Colonic mucosa (tissue), 4 donors: ENCODE measurements around the gene RPLP2. TPM values are rescaled to one million over a fixed set of nuclear protein-coding genes. Genes with fewer than 3 reads are reported as not detected.

Experiments used
- DNase-seq: peaks from one replicate; pipeline ENCODE4 v3.0.0-alpha.2; 2020
- H3K27ac ChIP-seq: fragments of 200-600 bp; one replicate; pipeline ENCODE4 v1.8.0; 2021
- H3K27me3 ChIP-seq: fragments of 200-600 bp; one replicate; pipeline ENCODE4 v1.8.0; 2021
- H3K36me3 ChIP-seq: fragments of 200-600 bp; one replicate; pipeline ENCODE4 v1.8.0; 2021
- H3K4me1 ChIP-seq: fragments of 200-600 bp; one replicate; pipeline ENCODE4 v1.8.0; 2021; ENCODE audit warnings: mild to moderate bottlenecking
- H3K4me3 ChIP-seq: fragments of 200-600 bp; one replicate; pipeline ENCODE4 v1.8.0; 2021
- H3K9ac ChIP-seq, 2 donors: one replicate each; pipeline ENCODE4 v1.7.0; 2013; ENCODE audit warnings: control low read depth in 2 of 2, low read depth in 2 of 2, low read length in 2 of 2
- H3K9me3 ChIP-seq: fragments of 200-600 bp; one replicate; pipeline ENCODE4 v1.8.0; 2021
- intact Hi-C: fragments of 100-400 bp; cut with DNase I; formaldehyde crosslinking; loops from one replicate; pipeline ENCODE4 v1.14.1; 2022
- total RNA-seq, 2 donors: library from RNA; stranded (reverse); fragmentation: NEBNext Ultra II Directional in 1 of 2; extraction: Animal tissue kit (Norgen Biotek cat#: 25700) in 1 of 2; gene quantifications; one replicate each; pipeline ENCODE4 v1.2.1, GENCODE V29; 2021
- TF ChIP-seq, protein P1 (sequence below): fragments of 200-600 bp; IDR thresholded peaks from one replicate; pipeline ENCODE4 v1.8.0; 2022; ENCODE audit warnings: antibody characterized with exemption, mild to moderate bottlenecking
- donor health status: healthy.
- donor health status: DM: no; HTN: no; CAD: no.
- donor health status: DM: no; HTN: no; CAD: no.

The RPLP2 gene
- total RNA-seq, 2 donors from 2014 or later, result 2,068 to 2,303 TPM

DNA sequence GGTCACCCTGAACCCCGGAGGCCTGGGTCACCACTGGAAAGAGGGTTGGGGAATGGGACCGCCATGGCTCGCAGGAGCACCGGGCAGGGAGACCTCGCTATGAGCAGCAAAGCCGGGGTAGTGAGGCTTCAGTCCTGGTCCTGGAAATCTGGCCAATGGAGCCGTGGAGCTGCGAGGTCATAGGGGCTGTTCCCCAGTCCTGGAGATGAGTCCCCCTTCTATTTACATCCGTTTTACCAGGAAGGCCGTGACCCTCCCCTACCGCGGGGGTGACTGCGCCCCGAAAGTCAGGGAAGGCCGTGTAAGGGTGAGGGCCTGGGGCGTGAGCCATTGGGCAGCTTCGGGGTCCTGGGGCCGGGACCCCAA is 5.2 kb upstream of the RPLP2 start:
- Histone ChIP-seq H3K4me1 (peaks cover 20% of the 10 kb centered on the region), H3K27ac (peak overlapping the region; percentile 83), H3K27me3 (no peaks in the 10 kb centered on the region), H3K9ac (peak overlapping the region; percentile 72 to 75), H3K36me3 (no peaks in the 10 kb centered on the region), H3K4me3 (peak overlapping the region; percentile 67), H3K9me3 (no peaks in the 10 kb centered on the region)
- intact Hi-C loops, result no loop called here
- no peak for DNase-seq
- TF ChIP-seq, protein P1, sequence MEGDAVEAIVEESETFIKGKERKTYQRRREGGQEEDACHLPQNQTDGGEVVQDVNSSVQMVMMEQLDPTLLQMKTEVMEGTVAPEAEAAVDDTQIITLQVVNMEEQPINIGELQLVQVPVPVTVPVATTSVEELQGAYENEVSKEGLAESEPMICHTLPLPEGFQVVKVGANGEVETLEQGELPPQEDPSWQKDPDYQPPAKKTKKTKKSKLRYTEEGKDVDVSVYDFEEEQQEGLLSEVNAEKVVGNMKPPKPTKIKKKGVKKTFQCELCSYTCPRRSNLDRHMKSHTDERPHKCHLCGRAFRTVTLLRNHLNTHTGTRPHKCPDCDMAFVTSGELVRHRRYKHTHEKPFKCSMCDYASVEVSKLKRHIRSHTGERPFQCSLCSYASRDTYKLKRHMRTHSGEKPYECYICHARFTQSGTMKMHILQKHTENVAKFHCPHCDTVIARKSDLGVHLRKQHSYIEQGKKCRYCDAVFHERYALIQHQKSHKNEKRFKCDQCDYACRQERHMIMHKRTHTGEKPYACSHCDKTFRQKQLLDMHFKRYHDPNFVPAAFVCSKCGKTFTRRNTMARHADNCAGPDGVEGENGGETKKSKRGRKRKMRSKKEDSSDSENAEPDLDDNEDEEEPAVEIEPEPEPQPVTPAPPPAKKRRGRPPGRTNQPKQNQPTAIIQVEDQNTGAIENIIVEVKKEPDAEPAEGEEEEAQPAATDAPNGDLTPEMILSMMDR, result no peak

DNA sequence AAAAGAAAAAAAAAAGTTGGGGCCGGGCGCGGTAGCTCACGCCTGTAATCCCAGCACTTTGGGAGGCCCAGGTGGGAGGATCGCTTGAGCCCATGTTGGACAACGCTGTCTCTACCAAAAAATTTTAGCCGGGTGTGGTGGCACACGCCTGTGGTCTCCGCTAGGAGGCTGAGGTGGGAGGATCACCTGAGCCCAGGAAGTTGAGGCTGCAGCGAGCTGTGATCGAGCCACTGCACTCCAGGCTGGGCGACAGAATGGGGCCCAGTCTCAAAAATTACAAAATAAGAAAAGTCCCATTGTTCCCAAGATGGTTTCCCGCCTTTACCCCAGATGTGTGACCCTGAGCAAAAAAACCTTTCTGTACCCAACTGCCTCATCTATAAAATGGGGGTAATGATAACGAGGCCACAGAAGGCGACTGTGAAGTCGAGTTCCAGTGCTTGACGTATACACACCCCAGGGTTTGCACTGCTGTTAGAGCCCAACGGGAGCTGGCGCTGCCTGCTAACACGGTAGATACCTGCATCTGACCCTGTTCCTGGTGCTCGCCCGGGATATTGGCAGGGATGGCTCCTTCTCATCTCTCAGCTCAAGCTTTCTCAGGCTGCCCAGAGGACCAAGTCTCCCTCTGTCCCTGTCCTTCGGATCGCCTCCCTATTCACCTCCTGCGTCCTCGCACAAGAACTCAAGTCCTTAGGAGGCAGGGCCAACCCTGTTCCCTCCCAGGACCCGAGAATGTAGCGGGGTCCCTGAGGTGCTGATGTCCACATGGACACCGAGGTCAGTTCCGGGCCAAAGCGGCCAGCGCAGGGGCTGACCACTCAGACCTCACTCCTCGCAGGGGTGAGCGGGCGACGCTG is 1.1 kb upstream of the RPLP2 start:
- Histone ChIP-seq H3K4me1 (peaks cover 31% of the 10 kb centered on the region), H3K27me3 (no peaks in the 10 kb centered on the region), H3K9me3 (no peaks in the 10 kb centered on the region), H3K4me3 (peak overlapping the region; percentile 99), H3K27ac (peak overlapping the region; percentile 84), H3K36me3 (peaks cover 4% of the 10 kb centered on the region), H3K9ac (peak overlapping the region; percentile 87 to 100)
- DNase-seq, result no peak
- intact Hi-C loops, result no loop called here
- TF ChIP-seq, protein P1, result no peak

DNA sequence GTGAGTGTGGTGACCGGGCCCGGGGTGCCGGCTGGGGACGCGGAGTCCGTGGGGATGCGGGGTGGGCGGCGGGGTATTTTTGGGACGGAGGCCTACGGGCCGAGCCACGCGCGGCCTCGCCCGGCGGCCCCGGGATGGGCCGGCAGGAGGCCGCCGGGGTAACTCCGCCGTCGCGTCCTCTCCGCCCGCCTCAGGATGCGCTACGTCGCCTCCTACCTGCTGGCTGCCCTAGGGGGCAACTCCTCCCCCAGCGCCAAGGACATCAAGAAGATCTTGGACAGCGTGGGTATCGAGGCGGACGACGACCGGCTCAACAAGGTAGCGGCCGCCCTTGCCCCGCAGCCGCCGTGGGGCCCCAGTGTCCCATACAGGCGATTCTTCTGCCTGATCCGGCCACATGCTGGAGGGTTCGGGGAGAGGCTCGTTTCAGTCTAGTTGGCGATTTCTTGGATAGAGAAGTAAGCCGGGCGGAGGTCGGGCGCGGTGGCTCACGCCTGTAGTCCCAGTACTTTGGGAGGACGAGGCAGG is 337 bp downstream of the RPLP2 start:
- H3K4me3 ChIP-seq, result peak overlapping the region; percentile 99
- intact Hi-C loops, result no loop called here
- H3K9ac ChIP-seq, result peak overlapping the region; percentile 94 to 100
- TF ChIP-seq, protein P1, result no peak
- no peaks in the 10 kb centered on the region for H3K9me3 ChIP-seq
- no peaks in the 10 kb centered on the region for H3K27me3 ChIP-seq
- H3K36me3 ChIP-seq, result peaks cover 4% of the 10 kb centered on the region
- H3K4me1 ChIP-seq, result peaks cover 21% of the 10 kb centered on the region
- peak overlapping the region; percentile 84 for H3K27ac ChIP-seq
- no peak for DNase-seq

- H3K9ac ChIP-seq, result peak overlapping the region in 1 of 2 donors; percentile 27
- intact Hi-C loops, result no loop called here
- H3K27me3 ChIP-seq, result no peaks in the 10 kb centered on the region
- H3K9me3 ChIP-seq, result no peaks in the 10 kb centered on the region
- no peak overlapping the region for H3K4me3 ChIP-seq
- no peak overlapping the region for H3K27ac ChIP-seq
- no peak for DNase-seq
- TF ChIP-seq, protein P1, result no peak
- peaks cover 4% of the 10 kb centered on the region for H3K36me3 ChIP-seq
- peaks cover 21% of the 10 kb centered on the region for H3K4me1 ChIP-seq
Observed at GRCh38 chr11:811446-812245, 1.9 kb downstream of the RPLP2 start.

DNA sequence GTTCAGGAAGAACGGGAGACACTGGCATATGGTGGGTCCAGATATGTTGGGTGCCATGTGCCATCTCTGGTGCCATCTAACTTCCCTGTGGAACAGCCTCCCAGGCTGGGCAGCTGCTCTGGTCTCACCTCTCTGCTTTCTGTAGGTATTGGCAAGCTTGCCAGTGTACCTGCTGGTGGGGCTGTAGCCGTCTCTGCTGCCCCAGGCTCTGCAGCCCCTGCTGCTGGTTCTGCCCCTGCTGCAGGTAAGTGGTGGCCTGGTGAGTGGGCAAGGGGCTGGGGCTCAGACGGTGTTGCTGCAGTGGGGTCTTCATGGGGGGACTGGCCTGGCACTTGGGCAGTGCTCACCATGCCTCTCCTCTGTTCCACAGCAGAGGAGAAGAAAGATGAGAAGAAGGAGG is 2.6 kb downstream of the RPLP2 start:
- H3K27me3 ChIP-seq, result no peaks in the 10 kb centered on the region
- no peak overlapping the region for H3K4me3 ChIP-seq
- no peak overlapping the region for H3K9ac ChIP-seq
- H3K4me1 ChIP-seq, result peaks cover 21% of the 10 kb centered on the region
- no peak for DNase-seq
- H3K27ac ChIP-seq, result no peak overlapping the region
- intact Hi-C loops, result no loop called here
- TF ChIP-seq, protein P1, result no peak
- no peaks in the 10 kb centered on the region for H3K9me3 ChIP-seq
- H3K36me3 ChIP-seq, result peaks cover 4% of the 10 kb centered on the region
